Hepatocyte (in vitro differentiated cells): Measurements from ENCODE around the gene MDC1.

Experiments
- EZH2 ChIP-seq: fragments of 200-600 bp; sonication (generic); IDR thresholded peaks from 2 replicates; pipeline ENCODE4 v1.6.1; 2016; ENCODE audit warnings: antibody characterized with exemption, mild to moderate bottlenecking, borderline replicate concordance
- EZH2phosphoT487 ChIP-seq: fragments of 200-600 bp; sonication (generic); IDR thresholded peaks from one replicate; pipeline ENCODE4 v1.6.1; 2018; ENCODE audit warnings: antibody characterized with exemption, mild to moderate bottlenecking, low read depth, moderate library complexity; ENCODE audit not compliant: unreplicated experiment, severe bottlenecking
- TF ChIP-seq, protein P1 (sequence below): fragments of 200-600 bp; sonication (generic); IDR thresholded peaks from 2 replicates; pipeline ENCODE4 v1.5.1; 2016; ENCODE audit warnings: antibody characterized with exemption, mild to moderate bottlenecking; ENCODE audit not compliant: poor library complexity

DNA sequence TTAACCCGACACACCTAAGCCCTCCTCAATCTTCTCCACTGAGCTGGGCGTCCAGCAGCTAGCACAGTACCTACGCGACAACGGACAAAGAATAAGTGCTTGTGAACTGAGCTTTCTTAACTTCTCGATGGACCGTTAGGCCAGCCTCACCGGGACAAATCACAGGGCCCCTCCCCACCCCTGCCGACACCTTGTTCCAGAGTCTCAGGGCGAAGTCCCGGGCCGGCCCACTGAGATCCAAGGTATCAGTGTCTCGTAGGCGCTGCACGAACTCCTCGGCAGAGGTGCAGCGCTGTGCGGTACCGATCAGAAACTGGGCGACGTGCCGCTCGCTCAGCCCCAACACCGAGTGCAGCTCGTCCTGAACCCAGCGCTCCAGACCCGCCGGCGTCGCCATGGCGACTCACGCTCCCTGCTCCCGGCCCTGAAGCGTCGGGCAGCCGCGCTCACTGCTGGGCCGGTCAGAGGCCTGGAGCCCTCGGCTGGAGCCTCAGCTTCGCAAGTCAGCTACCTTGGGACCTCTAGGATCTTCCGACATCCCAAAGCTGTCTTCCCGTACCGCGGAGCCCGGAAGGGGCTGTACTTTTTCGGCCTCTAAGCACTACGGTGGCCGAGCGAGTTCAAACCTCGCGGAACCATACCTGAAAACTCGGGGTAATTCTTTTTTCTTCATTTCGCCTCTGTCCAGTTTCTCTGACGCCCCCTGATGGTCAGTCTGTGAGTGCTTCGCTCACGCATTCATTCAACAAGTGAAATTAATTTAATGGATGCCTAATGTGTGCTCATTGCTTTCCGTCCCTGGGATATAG, 44.4 kb downstream of the MDC1 start, which contains the start of gene DHX16:
- TF ChIP-seq, protein P1, sequence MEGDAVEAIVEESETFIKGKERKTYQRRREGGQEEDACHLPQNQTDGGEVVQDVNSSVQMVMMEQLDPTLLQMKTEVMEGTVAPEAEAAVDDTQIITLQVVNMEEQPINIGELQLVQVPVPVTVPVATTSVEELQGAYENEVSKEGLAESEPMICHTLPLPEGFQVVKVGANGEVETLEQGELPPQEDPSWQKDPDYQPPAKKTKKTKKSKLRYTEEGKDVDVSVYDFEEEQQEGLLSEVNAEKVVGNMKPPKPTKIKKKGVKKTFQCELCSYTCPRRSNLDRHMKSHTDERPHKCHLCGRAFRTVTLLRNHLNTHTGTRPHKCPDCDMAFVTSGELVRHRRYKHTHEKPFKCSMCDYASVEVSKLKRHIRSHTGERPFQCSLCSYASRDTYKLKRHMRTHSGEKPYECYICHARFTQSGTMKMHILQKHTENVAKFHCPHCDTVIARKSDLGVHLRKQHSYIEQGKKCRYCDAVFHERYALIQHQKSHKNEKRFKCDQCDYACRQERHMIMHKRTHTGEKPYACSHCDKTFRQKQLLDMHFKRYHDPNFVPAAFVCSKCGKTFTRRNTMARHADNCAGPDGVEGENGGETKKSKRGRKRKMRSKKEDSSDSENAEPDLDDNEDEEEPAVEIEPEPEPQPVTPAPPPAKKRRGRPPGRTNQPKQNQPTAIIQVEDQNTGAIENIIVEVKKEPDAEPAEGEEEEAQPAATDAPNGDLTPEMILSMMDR: peak; percentile 99
- TF ChIP-seq EZH2: no peak
- TF ChIP-seq EZH2phosphoT487: no peak
